ENCODE results near the gene SLC38A9.

DNA sequence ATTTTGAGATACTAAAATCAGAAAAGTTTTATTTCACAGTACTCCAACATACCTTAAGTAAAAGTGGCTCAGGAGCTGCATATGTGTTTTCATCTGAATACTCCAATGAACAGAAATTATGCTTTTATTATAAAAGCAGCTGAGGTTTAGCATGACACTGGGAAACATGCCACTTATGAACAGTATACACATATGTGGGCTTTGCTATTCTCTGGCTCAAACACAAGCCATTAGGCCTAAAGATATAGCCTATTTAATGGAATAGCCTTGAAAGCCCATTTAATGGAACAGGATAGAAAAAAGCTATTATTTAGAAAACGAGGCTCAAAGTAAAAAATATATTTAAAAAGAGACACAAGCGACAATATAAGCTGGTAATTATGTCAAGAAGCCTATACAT is 74.1 kb downstream of the SLC38A9 start:
- no peak for TF ChIP-seq POLR2A (IDR thresholded peaks at IDR 0.05; ENCODE audit: extremely low read depth, insufficient read length)
- TF ChIP-seq, protein P1, sequence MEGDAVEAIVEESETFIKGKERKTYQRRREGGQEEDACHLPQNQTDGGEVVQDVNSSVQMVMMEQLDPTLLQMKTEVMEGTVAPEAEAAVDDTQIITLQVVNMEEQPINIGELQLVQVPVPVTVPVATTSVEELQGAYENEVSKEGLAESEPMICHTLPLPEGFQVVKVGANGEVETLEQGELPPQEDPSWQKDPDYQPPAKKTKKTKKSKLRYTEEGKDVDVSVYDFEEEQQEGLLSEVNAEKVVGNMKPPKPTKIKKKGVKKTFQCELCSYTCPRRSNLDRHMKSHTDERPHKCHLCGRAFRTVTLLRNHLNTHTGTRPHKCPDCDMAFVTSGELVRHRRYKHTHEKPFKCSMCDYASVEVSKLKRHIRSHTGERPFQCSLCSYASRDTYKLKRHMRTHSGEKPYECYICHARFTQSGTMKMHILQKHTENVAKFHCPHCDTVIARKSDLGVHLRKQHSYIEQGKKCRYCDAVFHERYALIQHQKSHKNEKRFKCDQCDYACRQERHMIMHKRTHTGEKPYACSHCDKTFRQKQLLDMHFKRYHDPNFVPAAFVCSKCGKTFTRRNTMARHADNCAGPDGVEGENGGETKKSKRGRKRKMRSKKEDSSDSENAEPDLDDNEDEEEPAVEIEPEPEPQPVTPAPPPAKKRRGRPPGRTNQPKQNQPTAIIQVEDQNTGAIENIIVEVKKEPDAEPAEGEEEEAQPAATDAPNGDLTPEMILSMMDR (IDR thresholded peaks at IDR 0.05; ENCODE audit: low read depth, low read length): no peak
- TF ChIP-seq, protein P2, sequence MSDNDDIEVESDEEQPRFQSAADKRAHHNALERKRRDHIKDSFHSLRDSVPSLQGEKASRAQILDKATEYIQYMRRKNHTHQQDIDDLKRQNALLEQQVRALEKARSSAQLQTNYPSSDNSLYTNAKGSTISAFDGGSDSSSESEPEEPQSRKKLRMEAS (IDR thresholded peaks at IDR 0.05; ENCODE audit: low read depth, low read length): no peak
- TF ChIP-seq MYC (IDR thresholded peaks at IDR 0.05; ENCODE audit: low read depth, low read length): no peak

Measured in NB4 (cell line).